ENCODE results near the gene SORCS3. TPM values are rescaled to one million over a fixed set of nuclear protein-coding genes. Genes with fewer than 3 reads are reported as not detected.

Gene SORCS3
- total RNA-seq, 1 donor from 2014 or later: not detected

GRCh38 chr10:105139363-105139896, 498.3 kb downstream of the SORCS3 start:
- H3K27me3 ChIP-seq: no peaks in the 10 kb centered on the region
- no peak for TF ChIP-seq CTCF (IDR thresholded peaks at IDR 0.05)

GRCh38 chr10:105140600-105140999, 499.5 kb downstream of the SORCS3 start:
- Histone ChIP-seq H3K27me3 (no peaks in the 10 kb centered on the region), H3K36me3 (no peaks in the 10 kb centered on the region), H3K9me3 (no peaks in the 10 kb centered on the region), H3K4me1 (no peaks in the 10 kb centered on the region), H3K27ac (no peak overlapping the region), H3K4me3 (no peak overlapping the region)
- no peak for ATAC-seq
- DNase-seq: no peak
- TF ChIP-seq CTCF (IDR thresholded peaks at IDR 0.05): no peak
- intact Hi-C loops (cut with DNase I): no loop called here

More at GRCh38 chr10:105139363-105139896, 498.3 kb downstream of the SORCS3 start:
- no peaks in the 10 kb centered on the region for H3K4me1 ChIP-seq
- ATAC-seq (no peak), DNase-seq (no peak)
- no peak overlapping the region for H3K4me3 ChIP-seq
- no peak overlapping the region for H3K27ac ChIP-seq
- no peaks in the 10 kb centered on the region for H3K36me3 ChIP-seq
- H3K9me3 ChIP-seq: no peaks in the 10 kb centered on the region
- intact Hi-C loops (cut with DNase I): no loop called here

- H3K4me3 ChIP-seq: no peak overlapping the region
- intact Hi-C loops (cut with DNase I): no loop called here
- H3K36me3 ChIP-seq: no peaks in the 10 kb centered on the region
- no peaks in the 10 kb centered on the region for H3K27me3 ChIP-seq
- no peaks in the 10 kb centered on the region for H3K9me3 ChIP-seq
- ATAC-seq (no peak), DNase-seq (no peak)
- no peak overlapping the region for H3K27ac ChIP-seq
- no peaks in the 10 kb centered on the region for H3K4me1 ChIP-seq
- TF ChIP-seq CTCF (IDR thresholded peaks at IDR 0.05): no peak
Observed at GRCh38 chr10:105145711-105146110, 504.6 kb downstream of the SORCS3 start.

- H3K27ac ChIP-seq: no peak overlapping the region
- H3K4me1 ChIP-seq: no peaks in the 10 kb centered on the region
- H3K9me3 ChIP-seq: no peaks in the 10 kb centered on the region
- intact Hi-C loops (cut with DNase I): no loop called here
- ATAC-seq: no peak
- DNase-seq: no peak
- TF ChIP-seq CTCF (IDR thresholded peaks at IDR 0.05): no peak
- H3K4me3 ChIP-seq: no peak overlapping the region
- no peaks in the 10 kb centered on the region for H3K27me3 ChIP-seq
- no peaks in the 10 kb centered on the region for H3K36me3 ChIP-seq
Observed at GRCh38 chr10:105146436-105146835, 505.3 kb downstream of the SORCS3 start.

GRCh38 chr10:105148456-105148855, 507.4 kb downstream of the SORCS3 start:
- Histone ChIP-seq H3K27me3 (no peaks in the 10 kb centered on the region), H3K9me3 (no peaks in the 10 kb centered on the region), H3K36me3 (no peaks in the 10 kb centered on the region), H3K4me3 (no peak overlapping the region), H3K4me1 (no peaks in the 10 kb centered on the region), H3K27ac (no peak overlapping the region)
- no peak for DNase-seq
- no peak for ATAC-seq
- intact Hi-C loops (cut with DNase I): no loop called here
- no peak for TF ChIP-seq CTCF (IDR thresholded peaks at IDR 0.05)

- no peaks in the 10 kb centered on the region for H3K4me1 ChIP-seq
- intact Hi-C loops (cut with DNase I): no loop called here
- no peak overlapping the region for H3K4me3 ChIP-seq
- H3K9me3 ChIP-seq: no peaks in the 10 kb centered on the region
- ATAC-seq: no peak
- no peak for TF ChIP-seq CTCF (IDR thresholded peaks at IDR 0.05)
- no peaks in the 10 kb centered on the region for H3K36me3 ChIP-seq
- no peak for DNase-seq
- H3K27me3 ChIP-seq: no peaks in the 10 kb centered on the region
- H3K27ac ChIP-seq: no peak overlapping the region
Observed at GRCh38 chr10:105148921-105149320, 507.8 kb downstream of the SORCS3 start.
